ENCODE results near the gene MAPK11. TPM values are rescaled to one million over a fixed set of nuclear protein-coding genes. Genes with fewer than 3 reads are reported as not detected.

The MAPK11 gene
- total RNA-seq, 1 experiment from 2014 or later = 19.3 TPM

DNA sequence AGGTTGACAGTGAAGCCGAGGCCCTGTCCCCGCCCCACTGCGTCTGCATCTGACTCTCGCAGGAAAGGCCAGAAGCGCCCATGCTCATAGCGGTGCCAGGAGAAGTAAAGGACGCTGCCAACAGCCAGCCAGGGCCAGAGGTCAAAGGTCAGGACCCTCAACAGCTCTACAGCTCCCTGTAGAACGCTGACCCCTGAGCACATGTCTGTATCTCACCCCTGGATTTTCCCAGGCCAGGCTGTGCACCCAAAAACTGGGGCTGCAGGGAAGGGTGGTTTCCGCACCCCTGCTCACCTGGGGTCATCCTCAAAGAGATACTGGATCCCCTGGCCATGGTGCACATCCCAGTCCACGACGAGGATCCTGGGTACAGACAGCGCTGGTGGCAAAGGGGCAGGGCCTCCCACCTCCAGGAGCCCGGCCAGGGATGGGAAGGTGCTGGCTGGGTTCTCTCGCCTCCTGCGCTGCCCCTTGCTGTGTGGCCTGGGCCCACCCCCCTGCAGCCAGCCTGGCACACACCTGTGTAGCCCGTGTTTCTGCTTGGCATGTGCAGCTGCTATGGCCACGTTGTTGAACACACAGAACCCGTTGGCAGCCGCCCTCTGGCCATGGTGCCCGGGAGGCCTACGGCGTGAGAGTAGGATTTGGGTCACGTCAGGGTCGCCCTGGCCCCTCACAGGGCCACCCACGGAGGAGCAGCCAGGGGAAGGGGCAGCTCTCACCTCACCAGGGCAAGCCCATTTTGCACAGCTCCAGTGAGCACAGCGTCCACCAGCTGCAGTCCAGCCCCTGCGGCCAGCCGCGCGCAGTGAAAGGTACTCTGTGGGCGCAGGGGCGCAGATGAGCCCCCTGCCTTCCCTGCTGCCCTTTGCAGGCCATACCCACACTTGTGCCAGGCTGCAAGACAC is 20.6 kb downstream of the MAPK11 start:
- H3K4me2 ChIP-seq (ENCODE audit: low read length) = peak overlapping the region; percentile 98
- no peaks in the 10 kb centered on the region for H4K20me1 ChIP-seq (ENCODE audit: insufficient read depth)
- H3K4me3 ChIP-seq (replicated peaks in 1 of 2; ENCODE audit: low read depth in 1 of 2, low read length in 2 of 2) = peak overlapping the region; percentile 70 to 93
- no peak overlapping the region for H2AFZ ChIP-seq (ENCODE audit: low read depth, low read length, poor library complexity, severe bottlenecking)
- no peaks in the 10 kb centered on the region for H3K9me2 ChIP-seq (ENCODE audit: insufficient read depth)
- H3K9ac ChIP-seq (ENCODE audit: low read length) = peak overlapping the region; percentile 96
- ChIA-PET RAD21 (ENCODE audit: low non-redundant PET in 1 of 2, low total read pairs in 2 of 2, uncharacterized antibody in 2 of 2, unreplicated experiment in 2 of 2) (interaction anchor here in 1 of 2 experiments (0.7 kb wide), 1 partner anchor 31 kb away, joined by 3 read pairs; no protein-coding TSS in a partner anchor), CTCF (no interaction called here), POLR2A (no interaction called here)
- no peaks in the 10 kb centered on the region for H3K9me3 ChIP-seq (ENCODE audit: control insufficient read depth in 1 of 2, insufficient read depth in 1 of 2, low read depth in 1 of 2, low read length in 2 of 2)
- BruUV-seq (replicated peaks) = no TSS peak
- H3K27me3 ChIP-seq (ENCODE audit: insufficient read depth, low read length) = no peaks in the 10 kb centered on the region
- ATAC-seq = no peak
- intact Hi-C loops (cut with micrococcal nuclease) = loop anchor here (5.0 kb wide), 1 partner anchor 248 kb away; no protein-coding TSS in a partner anchor
- TF ChIP-seq ZFX (IDR thresholded peaks at IDR 0.05) = no peak
- no peak for TF ChIP-seq POLR2AphosphoS5 (IDR thresholded peaks at IDR 0.05; ENCODE audit: low read depth, low read length)
- H3K27ac ChIP-seq (ENCODE audit: low read depth, low read length) = peak overlapping the region; percentile 99
- no peak for DNase-seq (ENCODE audit: low read depth, low spot score)
- H3K79me2 ChIP-seq (ENCODE audit: insufficient read depth, low read length) = peaks cover 47% of the 10 kb centered on the region
- H3K36me3 ChIP-seq (ENCODE audit: control insufficient read depth in 1 of 2, insufficient read depth in 2 of 2, low read length in 2 of 2) = peaks cover 0 to 17% of the 10 kb centered on the region in 2 experiments; a peak in 1 of 4 replicates
- peaks cover 18 to 63% of the 10 kb centered on the region in 2 experiments; a peak in 3 of 4 replicates for H3K4me1 ChIP-seq (ENCODE audit: control insufficient read depth in 1 of 2, insufficient read depth in 2 of 2, low read length in 2 of 2)

DNA sequence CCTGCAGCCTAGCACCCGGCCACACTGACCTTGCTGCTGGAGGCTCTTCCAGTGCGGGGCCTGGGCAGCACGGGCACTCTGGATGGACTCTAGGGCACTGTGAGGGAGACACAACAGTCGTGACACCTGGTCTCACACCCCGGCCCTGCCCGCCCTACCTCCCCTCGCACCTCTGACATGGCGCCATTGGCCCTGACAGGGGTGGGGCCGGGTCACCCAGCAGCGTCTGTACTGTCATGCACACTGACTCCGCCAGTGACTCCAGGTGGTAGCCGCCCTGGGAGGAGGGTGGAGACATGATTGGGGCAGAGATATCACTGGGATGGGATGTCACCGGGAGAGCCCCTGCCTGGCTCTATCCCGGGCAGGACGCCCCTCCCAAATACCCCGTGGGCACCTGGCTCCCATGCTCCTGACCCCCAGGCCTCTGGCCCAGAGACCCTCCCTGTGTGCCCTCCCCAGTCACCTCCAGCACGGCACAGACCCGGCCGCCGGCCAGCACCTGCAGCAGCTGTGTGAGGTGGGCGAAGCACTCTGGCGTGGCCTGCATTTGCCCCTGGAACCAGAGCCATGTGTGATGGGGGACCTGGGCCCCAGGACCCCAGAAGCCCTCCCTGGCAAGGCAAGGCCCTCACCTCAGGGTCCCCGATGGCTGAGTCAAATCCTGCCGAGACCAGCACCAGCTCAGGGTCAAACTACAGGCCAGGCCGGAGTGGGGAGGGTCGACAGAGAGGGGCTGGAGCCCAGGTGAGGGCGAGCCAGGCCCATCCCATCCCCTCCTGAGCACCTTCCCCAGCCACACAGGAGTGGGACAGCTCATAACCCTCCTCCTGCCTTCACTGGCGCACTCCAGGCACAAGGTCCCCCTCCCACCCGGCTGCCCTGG is 21.7 kb downstream of the MAPK11 start:
- Histone ChIP-seq H3K27ac (ENCODE audit: low read depth, low read length) (peak overlapping the region; percentile 37; the same call in 1 of the 2 replicates), H3K36me3 (ENCODE audit: control insufficient read depth in 1 of 2, insufficient read depth in 2 of 2, low read length in 2 of 2) (peaks cover 0 to 17% of the 10 kb centered on the region in 2 experiments; a peak in 1 of 4 replicates), H3K4me2 (ENCODE audit: low read length) (peak overlapping the region; percentile 56; the same call in 1 of the 2 replicates), H3K9me3 (ENCODE audit: control insufficient read depth in 1 of 2, insufficient read depth in 1 of 2, low read depth in 1 of 2, low read length in 2 of 2) (no peaks in the 10 kb centered on the region), H3K27me3 (ENCODE audit: insufficient read depth, low read length) (no peaks in the 10 kb centered on the region), H3K4me3 (replicated peaks in 1 of 2; ENCODE audit: low read depth in 1 of 2, low read length in 2 of 2) (no peak overlapping the region), H3K79me2 (ENCODE audit: insufficient read depth, low read length) (peaks cover 58% of the 10 kb centered on the region), H4K20me1 (ENCODE audit: insufficient read depth) (no peaks in the 10 kb centered on the region), H3K9ac (ENCODE audit: low read length) (peak overlapping the region; percentile 40; the same call in 1 of the 2 replicates), H3K9me2 (ENCODE audit: insufficient read depth) (no peaks in the 10 kb centered on the region), H3K4me1 (ENCODE audit: control insufficient read depth in 1 of 2, insufficient read depth in 2 of 2, low read length in 2 of 2) (peaks cover 26 to 70% of the 10 kb centered on the region in 2 experiments), H2AFZ (ENCODE audit: low read depth, low read length, poor library complexity, severe bottlenecking) (no peak overlapping the region)
- DNase-seq (ENCODE audit: low read depth, low spot score) (no peak), ATAC-seq (no peak)
- CTCF ChIA-PET = no interaction called here
- intact Hi-C loops (cut with micrococcal nuclease) = no loop called here
- TF ChIP-seq RAD21 (IDR thresholded peaks at IDR 0.05; ENCODE audit: low read depth) (no peak), JUND (IDR thresholded peaks at IDR 0.05) (no peak), POLR2A (IDR thresholded peaks at IDR 0.05; ENCODE audit: borderline replicate concordance, extremely low read depth, insufficient read depth, insufficient read length) (no peak)
- TF ChIP-seq, protein P1, sequence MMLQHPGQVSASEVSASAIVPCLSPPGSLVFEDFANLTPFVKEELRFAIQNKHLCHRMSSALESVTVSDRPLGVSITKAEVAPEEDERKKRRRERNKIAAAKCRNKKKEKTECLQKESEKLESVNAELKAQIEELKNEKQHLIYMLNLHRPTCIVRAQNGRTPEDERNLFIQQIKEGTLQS (IDR thresholded peaks at IDR 0.05) = no peak
- RAD21 ChIA-PET (ENCODE audit: low non-redundant PET in 1 of 2, low total read pairs in 2 of 2, uncharacterized antibody in 2 of 2, unreplicated experiment in 2 of 2) = no interaction called here
- POLR2A ChIA-PET = no interaction called here
- no TSS peak for BruUV-seq (replicated peaks)
